Hepatocyte (in vitro differentiated cells): ENCODE measurements around the gene NTHL1.

Experiments
- EZH2 ChIP-seq: fragments of 200-600 bp; sonication (generic); IDR thresholded peaks from 2 replicates; pipeline ENCODE4 v1.6.1; 2016; ENCODE audit warnings: antibody characterized with exemption, mild to moderate bottlenecking, borderline replicate concordance
- EZH2phosphoT487 ChIP-seq: fragments of 200-600 bp; sonication (generic); IDR thresholded peaks from one replicate; pipeline ENCODE4 v1.6.1; 2018; ENCODE audit warnings: antibody characterized with exemption, mild to moderate bottlenecking, low read depth, moderate library complexity; ENCODE audit not compliant: unreplicated experiment, severe bottlenecking
- TF ChIP-seq, protein P1 (sequence below): fragments of 200-600 bp; sonication (generic); IDR thresholded peaks from 2 replicates; pipeline ENCODE4 v1.5.1; 2016; ENCODE audit warnings: antibody characterized with exemption, mild to moderate bottlenecking; ENCODE audit not compliant: poor library complexity

DNA sequence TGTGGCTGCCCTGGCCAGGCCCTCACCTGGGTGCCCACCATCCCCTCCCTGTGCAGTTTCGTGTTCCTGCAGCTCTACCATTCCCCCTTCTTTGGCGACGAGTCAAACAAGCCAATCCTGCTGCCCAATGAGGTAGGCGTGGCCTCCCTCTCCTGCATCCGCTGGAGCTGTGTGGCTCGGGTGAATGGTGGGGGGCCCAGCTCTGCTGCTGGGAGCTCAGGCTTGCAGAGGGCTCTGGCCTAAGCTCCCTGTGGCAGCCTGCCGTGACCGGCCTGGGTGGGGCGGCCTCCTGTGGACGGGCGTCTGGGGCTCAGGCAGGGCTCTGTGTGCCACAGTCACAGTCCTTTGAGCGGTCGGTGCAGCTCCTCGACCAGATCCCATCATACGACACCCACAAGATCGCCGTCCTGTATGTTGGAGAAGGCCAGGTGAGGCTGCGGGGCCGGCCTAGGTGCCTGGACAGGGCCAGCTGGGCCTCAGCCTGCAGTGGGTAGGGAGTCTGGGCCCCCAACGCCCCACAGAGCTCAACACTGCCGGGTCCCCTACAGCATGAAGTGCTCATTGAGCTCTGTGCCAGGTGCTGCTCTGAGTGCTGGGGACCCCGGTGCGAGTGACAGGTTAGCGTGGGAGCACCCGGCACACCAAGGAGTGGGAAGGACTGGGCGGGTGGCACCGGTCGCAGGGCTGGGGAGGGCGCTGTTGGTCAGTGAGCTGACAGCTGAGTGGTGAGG lies 37.4 kb upstream of the NTHL1 start:
- TF ChIP-seq, protein P1, sequence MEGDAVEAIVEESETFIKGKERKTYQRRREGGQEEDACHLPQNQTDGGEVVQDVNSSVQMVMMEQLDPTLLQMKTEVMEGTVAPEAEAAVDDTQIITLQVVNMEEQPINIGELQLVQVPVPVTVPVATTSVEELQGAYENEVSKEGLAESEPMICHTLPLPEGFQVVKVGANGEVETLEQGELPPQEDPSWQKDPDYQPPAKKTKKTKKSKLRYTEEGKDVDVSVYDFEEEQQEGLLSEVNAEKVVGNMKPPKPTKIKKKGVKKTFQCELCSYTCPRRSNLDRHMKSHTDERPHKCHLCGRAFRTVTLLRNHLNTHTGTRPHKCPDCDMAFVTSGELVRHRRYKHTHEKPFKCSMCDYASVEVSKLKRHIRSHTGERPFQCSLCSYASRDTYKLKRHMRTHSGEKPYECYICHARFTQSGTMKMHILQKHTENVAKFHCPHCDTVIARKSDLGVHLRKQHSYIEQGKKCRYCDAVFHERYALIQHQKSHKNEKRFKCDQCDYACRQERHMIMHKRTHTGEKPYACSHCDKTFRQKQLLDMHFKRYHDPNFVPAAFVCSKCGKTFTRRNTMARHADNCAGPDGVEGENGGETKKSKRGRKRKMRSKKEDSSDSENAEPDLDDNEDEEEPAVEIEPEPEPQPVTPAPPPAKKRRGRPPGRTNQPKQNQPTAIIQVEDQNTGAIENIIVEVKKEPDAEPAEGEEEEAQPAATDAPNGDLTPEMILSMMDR = no peak
- TF ChIP-seq EZH2 (no peak), EZH2phosphoT487 (no peak)
